NCI-H187 treated with DMSO at 0.1 percent for 48 hours (cell line): ENCODE data around the gene R3HDM4.

ENCODE experiments used
- DNase-seq: peaks from one replicate; lab custom pipeline; 2025; lab: John Stamatoyannopoulos, UW

The R3HDM4 gene

DNA sequence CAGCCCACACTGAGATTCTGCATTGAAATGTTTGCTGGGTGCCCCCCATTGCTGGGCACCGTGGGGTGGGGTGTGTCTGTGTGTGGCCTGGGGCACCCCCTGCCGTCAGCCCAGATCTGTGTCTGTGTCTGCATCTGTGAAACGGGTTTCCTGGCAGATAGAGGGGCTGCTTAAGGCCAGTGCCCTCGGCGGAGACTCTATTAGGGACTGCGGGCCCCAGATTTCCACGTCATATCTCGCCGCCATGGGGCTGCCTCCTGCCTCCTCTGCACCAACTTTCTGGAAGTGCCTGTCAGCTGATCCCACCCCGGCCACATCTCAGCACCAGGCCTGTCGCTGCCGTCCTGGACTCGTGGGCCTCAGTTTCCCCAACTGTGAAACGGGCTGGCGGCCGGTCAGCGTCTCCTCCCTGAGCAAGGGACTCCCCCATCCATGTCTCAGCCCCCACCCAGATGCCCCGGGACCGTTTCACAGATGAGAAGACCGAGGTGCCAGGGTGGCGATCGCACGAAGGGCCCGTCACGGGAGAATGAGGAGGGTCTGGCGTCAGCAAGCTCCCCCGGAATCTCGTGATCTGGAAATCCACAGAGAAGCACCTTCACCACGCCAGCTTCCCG, 34.2 kb upstream of the R3HDM4 start:
- DNase-seq: no peak

DNA sequence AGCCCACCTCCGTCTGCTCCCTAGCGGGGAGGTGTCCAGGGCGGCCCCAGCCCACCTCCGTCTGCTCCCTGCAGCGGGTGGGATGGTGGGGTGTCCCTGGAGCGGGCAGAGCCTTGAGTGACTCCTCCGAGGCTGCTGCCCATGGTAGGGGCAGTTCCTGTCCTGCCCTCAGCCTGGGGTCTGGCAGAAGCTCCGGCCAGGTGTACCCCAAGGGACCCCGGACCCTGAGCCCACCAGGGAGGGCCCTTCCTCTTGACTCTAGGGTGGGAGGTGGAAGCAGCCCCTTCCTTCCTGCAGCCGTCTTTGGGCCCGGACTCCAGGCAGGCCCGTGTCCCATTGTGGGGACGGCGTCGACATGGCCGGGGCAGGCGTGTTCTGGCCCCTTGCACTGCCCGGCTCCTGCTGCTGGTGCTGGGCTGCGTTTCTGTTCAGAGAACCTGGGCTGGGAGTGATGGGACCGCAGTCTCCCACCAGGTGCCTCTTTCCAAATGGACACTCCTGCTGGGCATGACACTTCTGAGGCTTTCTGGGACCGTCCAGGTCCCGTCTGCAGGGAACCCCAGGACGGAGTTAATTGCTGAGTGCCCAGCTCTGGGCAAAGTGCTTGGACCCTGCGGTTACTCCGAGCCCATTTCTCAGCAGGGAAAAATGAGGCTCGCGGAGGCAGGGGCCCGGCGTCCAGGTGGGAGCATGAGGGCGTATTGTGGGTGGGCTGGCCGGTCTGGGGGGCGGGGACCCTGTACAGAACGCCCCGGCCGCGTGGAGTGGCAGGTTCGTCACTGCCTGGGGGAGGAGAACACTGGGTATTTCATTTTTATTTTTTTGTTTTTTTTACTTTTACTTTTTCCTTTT, 32.6 kb upstream of the R3HDM4 start:
- no peak for DNase-seq

DNA sequence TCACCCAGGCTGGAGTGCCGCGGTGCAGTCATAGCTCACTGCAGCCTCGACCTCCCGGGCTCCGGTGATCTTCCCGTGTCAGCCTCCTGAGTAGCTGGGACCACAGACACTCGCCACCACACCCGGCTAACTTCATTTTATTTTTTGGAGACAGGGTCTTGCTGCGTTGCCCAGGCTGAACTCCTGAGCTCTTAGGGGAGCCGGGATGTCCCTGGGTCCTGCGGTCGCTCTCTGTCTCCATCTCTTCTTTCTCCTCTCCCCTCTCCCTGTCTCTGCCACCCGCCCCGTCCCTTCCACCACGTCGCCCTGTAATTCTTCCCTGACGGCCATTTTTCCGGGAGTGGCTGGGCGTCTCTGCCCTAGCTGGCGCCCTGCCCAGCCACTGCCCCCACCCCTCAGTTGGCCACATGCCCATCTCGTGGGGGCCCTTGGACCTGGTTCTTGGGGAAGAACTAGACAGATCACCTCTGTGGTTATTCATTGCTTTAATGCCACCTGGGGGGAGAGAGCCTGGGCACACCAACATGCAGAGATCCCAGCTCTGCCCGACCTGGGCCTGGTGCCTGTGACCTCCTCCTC, 31.7 kb upstream of the R3HDM4 start:
- no peak for DNase-seq

DNA sequence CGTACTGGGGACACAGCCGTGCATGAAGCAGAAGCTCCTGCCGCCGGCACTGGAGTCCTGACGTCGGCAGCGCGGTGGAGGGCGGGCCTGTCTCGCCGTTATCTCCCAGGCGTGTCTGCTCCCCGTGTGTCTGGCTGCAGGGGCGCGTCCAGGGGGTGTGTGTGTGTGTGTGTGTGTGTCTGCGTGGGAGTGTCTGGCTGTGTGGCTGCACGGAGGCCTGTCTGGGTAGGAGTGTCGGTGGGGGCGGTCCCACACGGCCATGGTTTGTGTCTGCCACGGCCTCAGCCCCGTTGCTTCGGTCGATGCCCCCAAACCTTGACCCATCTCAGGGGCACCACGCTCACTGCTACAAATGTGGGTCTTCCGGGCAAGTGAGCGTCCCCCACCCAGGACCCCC, 31.1 kb upstream of the R3HDM4 start:
- DNase-seq: no peak

DNA sequence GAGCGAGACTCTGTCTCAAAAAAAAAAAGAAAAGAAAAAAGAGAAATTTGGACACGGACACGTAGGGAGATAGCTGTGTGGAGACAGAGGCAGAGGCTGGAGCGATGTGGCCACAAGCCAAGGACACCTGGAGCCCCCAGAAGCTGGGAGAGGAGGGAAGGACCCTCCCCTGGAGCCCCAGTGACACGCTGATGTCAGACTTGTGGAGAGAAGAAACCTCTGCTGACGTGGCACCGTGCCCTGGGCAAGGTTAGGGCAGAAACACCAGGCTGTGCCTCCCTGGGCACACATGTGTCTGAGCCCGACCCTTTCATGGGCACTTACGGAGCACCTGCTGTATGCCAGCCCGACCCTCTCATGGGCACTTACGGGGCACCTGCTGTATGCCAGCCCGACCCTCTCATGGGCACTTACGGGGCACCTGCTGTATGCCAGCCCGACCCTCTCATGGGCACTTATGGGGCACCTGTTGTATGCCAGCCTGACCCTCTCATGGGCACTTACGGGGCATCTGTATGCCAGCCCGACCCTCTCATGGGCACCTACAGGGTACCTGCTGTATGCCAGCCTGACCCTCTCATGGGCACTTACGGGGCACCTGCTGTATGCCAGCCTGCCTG, 30.6 kb upstream of the R3HDM4 start:
- DNase-seq: no peak

DNA sequence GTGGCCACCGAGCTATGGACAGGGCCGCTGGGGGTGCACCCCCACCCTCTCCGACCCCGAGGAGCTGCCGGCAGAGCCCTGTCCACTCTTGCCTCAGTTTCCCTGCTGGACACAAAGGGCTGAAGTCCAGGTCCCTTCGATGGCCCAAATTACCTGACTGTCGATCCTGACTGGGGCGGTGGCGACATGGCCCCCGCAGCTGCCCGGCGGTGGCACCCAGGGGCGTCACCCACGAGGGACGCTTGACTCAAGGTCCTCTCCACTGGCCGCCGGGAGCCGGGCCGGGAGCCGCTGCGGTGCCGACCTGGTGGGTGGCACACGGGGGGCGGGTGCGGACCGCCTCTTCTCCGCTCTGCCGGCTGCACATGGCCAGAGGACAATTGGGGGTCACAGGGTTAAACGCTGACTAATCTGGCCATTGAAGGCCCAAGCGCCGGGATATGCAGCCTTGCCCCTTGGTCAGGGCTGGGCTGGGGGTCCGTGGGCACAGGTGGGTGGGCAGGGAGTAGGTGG, 29.2 kb upstream of the R3HDM4 start:
- DNase-seq: no peak

DNA sequence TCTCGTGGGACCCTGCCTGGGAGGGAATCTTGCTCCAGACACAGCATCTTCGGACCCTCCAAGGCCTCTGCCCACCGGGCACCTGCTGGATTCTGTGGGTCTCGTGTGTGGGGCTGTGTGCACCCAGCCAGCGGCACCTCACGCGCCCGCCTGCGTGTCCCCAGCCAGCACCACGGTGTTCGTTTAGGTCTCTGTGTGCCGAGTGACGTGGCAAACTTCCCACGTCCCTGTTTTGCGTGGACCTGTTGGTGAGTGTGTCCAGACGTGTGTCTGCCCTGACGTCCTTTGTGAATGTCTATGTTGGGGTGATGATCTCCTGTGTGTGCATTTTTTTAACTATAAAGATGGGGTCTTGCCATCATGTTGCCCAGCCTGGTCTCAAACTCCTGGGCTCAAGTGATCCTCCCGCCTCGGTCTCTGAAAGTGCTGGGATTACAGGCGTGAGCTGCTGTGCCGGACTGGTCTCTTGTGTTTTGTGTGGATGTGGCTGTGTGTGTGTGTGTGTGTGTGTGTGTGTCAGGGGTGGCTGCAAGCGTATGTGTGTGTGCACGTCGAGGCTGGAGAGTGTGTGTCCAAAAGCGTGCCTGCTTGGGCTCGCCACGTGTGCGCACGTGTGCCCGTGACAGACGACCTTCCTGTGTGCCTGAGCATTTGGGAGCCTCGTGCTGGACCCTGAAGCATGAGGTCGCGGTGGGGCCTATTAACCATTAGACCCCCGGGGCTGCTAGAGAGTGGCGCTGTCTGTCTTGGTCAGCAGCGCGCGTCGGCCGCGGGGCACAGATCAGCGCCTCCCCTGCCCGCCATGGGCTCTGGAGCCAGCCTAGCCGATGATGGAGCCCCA, 28.5 kb upstream of the R3HDM4 start:
- DNase-seq: no peak

DNA sequence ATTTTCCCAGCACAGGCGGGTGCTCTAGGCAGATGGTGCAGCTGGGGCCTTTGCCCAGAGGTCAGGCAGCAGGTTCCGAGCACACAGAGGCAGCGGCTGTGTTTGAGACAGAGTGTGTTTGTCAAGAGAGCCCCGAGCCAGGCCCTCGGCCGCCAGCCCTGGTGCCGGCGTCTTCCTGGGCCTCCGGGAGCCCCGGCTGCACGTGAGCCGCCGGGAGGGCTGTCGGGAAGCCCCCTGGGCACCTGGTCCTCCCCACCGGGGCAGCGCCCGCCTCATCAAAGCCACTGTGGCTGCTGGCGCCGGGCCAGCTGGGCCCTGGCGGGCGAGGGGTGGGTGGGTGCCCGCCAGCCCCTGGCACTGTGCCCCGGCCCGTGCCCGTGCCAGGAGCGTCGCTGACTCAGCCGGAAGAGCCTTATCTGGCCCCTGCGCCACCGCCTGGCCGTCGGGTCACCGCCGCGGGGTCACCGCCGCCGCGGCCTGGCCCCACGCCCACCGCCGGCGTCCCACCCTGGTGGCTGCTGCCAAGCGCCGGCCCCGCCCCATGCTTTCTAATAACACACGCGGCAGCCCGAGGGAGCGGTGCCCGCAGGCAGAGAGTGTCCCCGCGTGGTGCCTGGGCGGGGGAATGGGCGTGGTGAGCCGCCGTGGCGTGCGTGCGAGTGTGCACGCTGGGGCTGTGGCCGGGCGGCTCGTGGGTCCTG, 27.7 kb upstream of the R3HDM4 start:
- no peak for DNase-seq

DNA sequence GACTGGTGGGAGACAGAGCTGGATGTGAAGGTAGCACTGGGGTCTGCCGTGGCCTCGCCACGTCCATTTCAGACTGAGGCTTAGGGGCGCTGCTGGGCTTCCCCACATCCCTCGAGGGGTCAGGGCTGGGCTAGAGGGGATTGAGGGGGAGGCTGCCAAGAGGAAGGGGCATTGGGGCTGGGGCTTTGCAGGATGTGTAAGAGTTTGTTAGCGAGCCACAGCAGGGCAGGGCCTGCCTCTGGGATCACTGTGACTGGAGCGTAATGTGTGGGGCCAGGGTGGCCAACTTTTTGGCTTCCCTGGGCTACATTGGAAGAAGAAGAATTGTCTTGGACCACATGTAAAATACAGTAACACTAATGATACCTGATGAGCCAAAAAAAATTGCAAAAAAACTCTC, 26.9 kb upstream of the R3HDM4 start:
- no peak for DNase-seq

DNA sequence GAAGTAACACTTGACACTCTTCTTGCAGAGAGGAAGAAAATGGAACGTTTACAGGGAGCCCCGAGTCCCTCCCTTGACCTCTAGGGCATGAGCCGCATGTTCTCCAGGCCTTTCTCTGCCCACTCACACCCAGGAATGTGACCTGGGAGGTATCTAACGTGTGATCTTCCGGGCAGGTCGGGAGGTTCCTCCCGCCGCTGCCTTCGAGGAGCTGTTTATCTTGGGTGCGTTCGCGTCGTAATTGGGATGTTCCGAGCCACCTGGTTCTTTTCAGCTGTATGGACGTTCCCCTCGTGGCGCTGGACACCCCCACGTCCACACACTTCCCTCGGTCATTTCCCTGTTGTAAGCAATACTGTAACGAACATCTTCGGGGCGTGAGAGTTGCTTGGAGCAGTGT, 26.4 kb upstream of the R3HDM4 start:
- DNase-seq: no peak

DNA sequence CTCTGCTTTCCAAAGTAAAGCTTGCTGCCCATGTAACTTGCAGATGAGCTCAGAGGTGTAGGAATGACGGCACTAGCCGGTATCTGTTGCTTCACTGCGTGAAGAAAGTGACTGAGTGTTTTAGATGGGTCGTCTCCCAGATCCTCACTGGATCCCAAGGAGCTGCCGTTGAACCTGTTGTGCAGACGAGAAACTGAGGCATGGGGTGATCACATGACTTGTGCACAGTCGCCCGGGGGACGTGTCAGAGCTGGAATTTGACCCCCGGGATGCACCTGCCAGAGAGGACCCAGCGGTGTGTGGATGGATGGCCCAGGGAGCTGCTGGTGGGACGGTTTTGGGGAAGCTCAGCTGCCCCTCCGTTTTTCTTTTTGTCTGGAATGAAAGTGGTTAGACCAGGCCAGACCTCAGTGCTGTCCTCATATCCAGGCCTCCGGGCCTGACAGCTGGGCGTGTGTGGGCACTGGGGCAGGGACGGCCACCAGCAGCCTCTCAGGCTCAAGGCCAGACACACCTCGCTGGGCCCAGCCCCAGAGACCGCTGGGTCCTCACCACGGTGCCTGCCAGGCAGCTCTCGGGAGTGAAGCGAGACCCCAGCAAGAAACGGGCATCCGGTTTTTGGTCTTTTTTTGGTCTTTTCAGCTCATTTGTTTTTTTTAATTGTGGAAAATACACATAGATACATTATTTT, 25.4 kb upstream of the R3HDM4 start:
- no peak for DNase-seq

DNA sequence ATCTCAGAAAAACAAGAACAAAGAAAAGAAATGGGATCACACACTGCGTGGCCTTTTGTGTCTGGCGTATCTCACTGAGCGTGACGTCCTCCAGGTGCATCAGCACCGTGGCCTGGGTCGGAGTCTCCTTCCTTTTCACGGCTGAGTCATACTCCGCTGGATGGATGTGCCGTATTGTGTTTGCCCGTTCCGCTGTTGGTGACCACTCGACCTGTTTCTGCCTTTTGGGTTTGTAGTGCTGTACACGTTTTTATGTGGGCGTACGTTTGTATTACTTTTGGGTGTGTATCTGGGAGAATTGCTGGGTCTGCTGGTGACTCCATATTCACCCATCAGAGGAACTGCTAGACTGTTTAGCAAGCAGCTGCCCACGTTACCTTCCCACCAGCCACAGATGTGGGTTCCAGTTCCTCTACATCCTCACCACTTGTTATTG, 24.3 kb upstream of the R3HDM4 start:
- no peak for DNase-seq

DNA sequence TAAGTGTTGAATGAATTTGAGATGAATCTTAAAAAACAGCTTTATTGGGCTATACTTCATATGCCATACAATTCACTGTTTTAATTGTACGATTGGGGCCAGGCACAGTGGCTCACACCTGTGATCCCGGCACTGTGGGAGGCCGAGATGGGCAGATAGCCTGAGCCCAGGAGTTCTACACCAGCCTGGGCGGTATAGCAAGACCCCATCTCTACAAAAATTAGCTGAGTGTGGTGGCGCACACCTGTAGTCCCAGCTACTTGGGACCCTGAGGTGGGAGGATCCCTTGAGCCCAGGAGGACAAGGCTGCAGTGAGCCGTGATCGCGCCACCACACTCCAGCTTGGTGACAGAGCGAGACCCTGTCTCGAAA, 23.1 kb upstream of the R3HDM4 start:
- DNase-seq: no peak

DNA sequence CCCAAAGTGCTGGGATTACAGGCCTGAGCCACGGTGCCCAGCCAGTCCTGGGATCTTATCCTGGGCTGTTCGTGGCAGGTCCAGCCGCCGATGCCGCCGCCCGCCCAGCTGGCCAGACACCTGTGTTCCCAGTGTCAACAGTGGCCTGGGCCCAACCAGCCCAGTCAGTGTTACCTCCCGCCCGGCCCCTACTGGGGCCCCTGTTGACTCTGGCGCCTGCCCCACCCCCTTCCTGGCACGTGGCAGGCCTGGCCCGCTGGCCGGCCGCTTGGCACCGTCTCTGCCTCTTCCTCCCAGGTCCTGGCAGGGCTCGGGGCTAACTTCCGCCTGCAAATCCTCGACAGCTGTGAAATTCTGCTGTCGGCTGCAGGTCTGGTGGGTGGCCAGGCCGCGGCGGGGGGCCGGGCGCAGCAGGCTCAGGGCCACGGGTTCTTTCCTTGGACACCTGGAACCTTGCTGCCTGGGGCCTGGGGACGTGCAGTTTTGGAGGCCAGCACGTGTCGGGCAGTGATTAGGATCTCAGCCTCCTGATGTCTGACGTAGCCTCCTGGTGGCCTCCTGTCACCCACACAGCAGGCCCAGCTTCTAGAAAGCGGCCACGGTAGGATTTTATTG, 22.0 kb upstream of the R3HDM4 start:
- DNase-seq: no peak

DNA sequence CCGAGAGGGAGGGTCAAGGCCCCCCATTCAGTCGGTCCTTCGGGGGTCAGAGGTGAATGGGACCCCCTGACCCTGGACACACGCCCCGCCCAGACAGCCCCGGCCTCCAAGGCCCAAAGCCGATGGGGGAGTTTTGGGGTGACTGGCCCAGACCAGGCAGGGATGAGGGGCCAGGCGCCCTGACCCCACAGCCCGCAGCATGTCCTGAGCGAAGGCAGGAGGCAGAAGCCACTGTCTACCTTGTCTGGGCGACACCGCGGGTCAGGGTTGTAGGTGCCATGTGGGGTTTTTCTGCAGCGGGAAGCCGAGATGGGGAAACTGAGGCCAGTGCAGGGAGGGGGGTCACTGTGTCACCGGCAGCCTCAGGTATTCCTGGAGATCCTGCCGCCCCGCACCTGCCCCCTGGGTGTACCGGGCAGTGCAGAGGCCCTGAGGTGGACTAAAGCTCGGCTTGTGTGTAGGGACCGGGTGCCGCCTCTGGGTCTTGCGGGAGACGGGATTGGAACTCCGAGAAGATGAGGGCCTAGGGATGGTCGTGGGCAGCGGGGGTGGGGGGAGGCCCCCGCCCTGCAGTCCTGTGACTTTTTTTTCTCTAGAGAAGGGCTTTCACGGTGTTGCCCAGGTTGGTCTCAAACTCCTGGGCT, 21.3 kb upstream of the R3HDM4 start:
- no peak for DNase-seq

DNA sequence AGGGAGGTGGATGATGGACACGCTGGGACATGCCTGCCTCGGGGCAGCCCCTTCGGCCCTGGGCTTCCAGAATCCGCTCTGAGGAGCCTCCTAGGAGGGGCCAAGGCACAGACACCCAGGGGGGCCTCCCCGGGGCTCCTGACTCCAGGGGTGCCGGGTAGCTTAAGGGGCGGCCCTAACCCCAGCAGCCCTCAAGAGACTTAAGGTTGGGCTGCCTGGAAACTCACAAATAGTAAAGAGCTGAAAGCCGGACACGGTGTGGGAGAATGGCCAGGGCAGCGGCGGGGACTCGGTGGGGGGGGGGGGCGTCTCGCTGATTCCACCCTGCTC, 20.5 kb upstream of the R3HDM4 start:
- no peak for DNase-seq

DNA sequence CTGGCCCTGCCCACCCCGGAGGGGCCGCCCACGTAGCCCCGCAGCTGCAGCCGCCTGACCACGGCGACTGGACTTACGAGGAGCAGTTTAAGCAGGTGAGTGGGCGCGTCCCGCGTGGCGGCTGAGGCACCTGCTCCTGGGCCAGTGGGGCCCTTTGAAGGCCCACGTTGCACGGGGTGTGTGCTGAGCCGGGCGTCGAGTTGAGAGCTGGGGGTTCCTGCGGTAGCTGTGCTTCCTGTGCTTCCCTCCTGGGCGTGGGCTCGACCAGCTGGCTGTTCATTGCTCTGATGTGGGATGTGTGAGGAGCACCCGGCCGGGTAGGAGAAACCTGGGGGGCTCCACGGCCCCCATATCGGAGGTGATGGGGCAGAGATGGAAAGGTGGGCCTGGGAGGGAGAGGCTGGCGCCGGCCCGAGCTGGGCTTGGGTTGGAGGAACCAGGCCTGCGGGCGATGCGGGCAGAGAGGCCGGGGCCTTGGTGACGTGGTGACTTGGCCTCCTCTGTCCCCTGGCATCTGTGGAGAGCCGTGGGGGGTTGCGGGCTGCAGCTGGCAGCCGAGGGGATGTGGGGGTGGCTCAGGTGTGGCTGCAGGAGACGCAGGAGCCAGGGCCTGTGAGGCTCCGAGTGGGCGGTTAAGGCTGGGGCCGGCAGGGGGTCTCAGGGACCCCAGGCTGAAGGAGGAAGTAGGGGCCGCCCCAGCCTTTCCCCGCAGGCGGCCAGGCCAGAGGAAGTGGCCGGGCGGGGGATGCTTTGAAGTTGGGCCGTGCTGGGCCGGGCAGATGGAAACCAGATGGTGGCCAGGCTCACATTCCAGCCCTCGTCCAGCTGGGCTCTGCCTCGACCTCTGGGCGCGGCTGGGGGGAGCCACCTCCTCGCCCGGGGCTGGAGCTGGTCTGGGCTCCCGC, 19.9 kb upstream of the R3HDM4 start:
- no peak for DNase-seq

DNA sequence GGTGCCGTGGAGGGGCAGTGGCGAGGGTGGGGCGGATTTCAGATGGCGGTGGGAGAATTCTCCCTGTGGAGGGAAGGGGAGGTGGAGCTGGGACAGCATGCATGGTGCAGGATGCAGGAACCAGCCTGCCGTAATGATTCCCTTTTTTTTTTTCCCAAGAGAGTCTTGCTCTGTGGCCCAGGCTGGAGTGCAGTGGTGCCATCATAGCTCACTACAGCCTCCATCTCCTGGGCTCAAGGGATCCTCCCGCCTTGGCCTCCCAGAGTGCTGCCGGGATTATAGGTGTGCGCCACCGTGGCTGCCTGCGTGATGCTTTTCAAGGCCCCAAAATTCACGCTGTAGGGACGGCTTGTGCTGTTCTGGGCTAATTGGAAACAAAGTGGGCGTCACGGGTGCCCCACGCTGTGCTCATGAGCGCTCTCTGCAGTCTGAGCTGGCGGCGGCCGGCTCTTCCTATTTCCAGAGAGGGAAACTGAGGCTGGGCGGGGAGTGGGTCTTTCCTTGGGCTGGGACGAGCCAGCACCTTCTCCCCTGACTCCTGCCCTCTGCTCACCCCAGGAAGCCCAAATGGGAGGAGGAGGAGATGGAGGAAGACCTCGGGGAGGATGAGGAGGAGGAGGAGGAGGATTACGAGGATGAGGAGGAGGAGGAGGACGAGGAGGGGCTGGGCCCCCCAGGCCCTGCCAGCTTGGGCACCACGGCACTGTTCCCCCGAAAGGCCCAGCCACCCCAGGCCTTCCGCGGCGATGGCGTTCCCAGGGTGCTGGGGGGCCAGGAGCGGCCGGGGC, 19.0 kb upstream of the R3HDM4 start:
- DNase-seq: no peak
